ENCODE measurements around the gene AGTPBP1.

The AGTPBP1 gene

GRCh38 chr9:85639675-85640186, 102.0 kb downstream of the AGTPBP1 start:
- Histone ChIP-seq H3K27ac (replicated peaks) (no peak overlapping the region), H3K4me3 (replicated peaks; ENCODE audit: insufficient read depth, low read length) (no peak overlapping the region), H3K27me3 (ENCODE audit: insufficient read depth, poor library complexity, severe bottlenecking) (no peaks in the 10 kb centered on the region)
- no peak for TF ChIP-seq POLR2AphosphoS5 (IDR thresholded peaks at IDR 0.05; ENCODE audit: low read depth)
- TF ChIP-seq CTCF (IDR thresholded peaks at IDR 0.05; ENCODE audit: insufficient read depth, low read length), result no peak
- TF ChIP-seq GABPA (IDR thresholded peaks at IDR 0.05; ENCODE audit: low read depth), result no peak
- no peak for TF ChIP-seq REST (IDR thresholded peaks at IDR 0.05; ENCODE audit: insufficient replicate concordance, low read depth)
- no peak for TF ChIP-seq SPI1 (IDR thresholded peaks at IDR 0.05; ENCODE audit: borderline replicate concordance, low read depth)
- no peak for DNase-seq (ENCODE audit: low read depth in 1 of 2, low spot score in 1 of 2)

- DNase-seq (ENCODE audit: low read depth in 1 of 2, low spot score in 1 of 2), result no peak
- no peak overlapping the region for H3K27ac ChIP-seq (replicated peaks)
- no peak overlapping the region for H3K4me3 ChIP-seq (replicated peaks; ENCODE audit: insufficient read depth, low read length)
- H3K27me3 ChIP-seq (ENCODE audit: insufficient read depth, poor library complexity, severe bottlenecking), result no peaks in the 10 kb centered on the region
- TF ChIP-seq REST (IDR thresholded peaks at IDR 0.05; ENCODE audit: insufficient replicate concordance, low read depth), result no peak
- TF ChIP-seq SPI1 (IDR thresholded peaks at IDR 0.05; ENCODE audit: borderline replicate concordance, low read depth), result no peak
- no peak for TF ChIP-seq GABPA (IDR thresholded peaks at IDR 0.05; ENCODE audit: low read depth)
- TF ChIP-seq CTCF (IDR thresholded peaks at IDR 0.05; ENCODE audit: insufficient read depth, low read length), result no peak
- TF ChIP-seq POLR2AphosphoS5 (IDR thresholded peaks at IDR 0.05; ENCODE audit: low read depth), result no peak
Observed at GRCh38 chr9:85631809-85632208, 109.9 kb downstream of the AGTPBP1 start.

GRCh38 chr9:85630676-85631075, 111.1 kb downstream of the AGTPBP1 start:
- Histone ChIP-seq H3K4me3 (replicated peaks; ENCODE audit: insufficient read depth, low read length) (no peak overlapping the region), H3K27ac (replicated peaks) (no peak overlapping the region), H3K27me3 (ENCODE audit: insufficient read depth, poor library complexity, severe bottlenecking) (no peaks in the 10 kb centered on the region)
- TF ChIP-seq CTCF (IDR thresholded peaks at IDR 0.05; ENCODE audit: insufficient read depth, low read length) (no peak), REST (IDR thresholded peaks at IDR 0.05; ENCODE audit: insufficient replicate concordance, low read depth) (no peak), SPI1 (IDR thresholded peaks at IDR 0.05; ENCODE audit: borderline replicate concordance, low read depth) (no peak), POLR2AphosphoS5 (IDR thresholded peaks at IDR 0.05; ENCODE audit: low read depth) (no peak)
- DNase-seq (ENCODE audit: low read depth in 1 of 2, low spot score in 1 of 2), result no peak

Measured in HL-60 (cell line).